HG02884 (cell line): ENCODE measurements around the gene COL9A2.

Experiments used
- ATAC-seq: cut with Tn5 transposase; IDR thresholded peaks from one replicate; pipeline ENCODE4 v1.9.1; 2021; ENCODE audit warnings: mild to moderate bottlenecking, moderate library complexity; ENCODE audit not compliant: unreplicated experiment

Gene COL9A2

GRCh38 chr1:40305451-40305850 lies 11.6 kb downstream of the COL9A2 start:
- no peak for ATAC-seq

GRCh38 chr1:40303790-40304189 lies 13.3 kb downstream of the COL9A2 start:
- ATAC-seq = no peak

GRCh38 chr1:40303051-40303771 lies 13.9 kb downstream of the COL9A2 start:
- no peak for ATAC-seq

- ATAC-seq = no peak
Measured at GRCh38 chr1:40302475-40302874, 14.6 kb downstream of the COL9A2 start.

- ATAC-seq = no peak
Measured at GRCh38 chr1:40301541-40302299, 15.4 kb downstream of the COL9A2 start.

GRCh38 chr1:40301066-40301465 lies 16.0 kb downstream of the COL9A2 start:
- ATAC-seq = no peak

GRCh38 chr1:40300651-40301050 lies 16.4 kb downstream of the COL9A2 start:
- no peak for ATAC-seq

- ATAC-seq = no peak
Measured at GRCh38 chr1:40300249-40300567, 16.9 kb downstream of the COL9A2 start.

GRCh38 chr1:40299366-40300248 lies 17.5 kb downstream of the COL9A2 start:
- ATAC-seq = no peak

GRCh38 chr1:40291293-40291692 lies 25.8 kb downstream of the COL9A2 start:
- ATAC-seq = no peak

- ATAC-seq = no peak
Measured at GRCh38 chr1:40281853-40282252, 35.2 kb downstream of the COL9A2 start.

GRCh38 chr1:40276122-40276521 lies 41.0 kb downstream of the COL9A2 start:
- no peak for ATAC-seq

- no peak for ATAC-seq
Measured at GRCh38 chr1:40274331-40274730, 42.8 kb downstream of the COL9A2 start.

- no peak for ATAC-seq
Measured at GRCh38 chr1:40273547-40274166, 43.4 kb downstream of the COL9A2 start.

GRCh38 chr1:40272653-40273213 lies 44.4 kb downstream of the COL9A2 start:
- no peak for ATAC-seq

- no peak for ATAC-seq
Measured at GRCh38 chr1:40270152-40270834, 46.8 kb downstream of the COL9A2 start.

GRCh38 chr1:40268211-40268610 lies 48.9 kb downstream of the COL9A2 start:
- no peak for ATAC-seq

- no peak for ATAC-seq
Measured at GRCh38 chr1:40267767-40268187, 49.3 kb downstream of the COL9A2 start.

- ATAC-seq = no peak
Measured at GRCh38 chr1:40266786-40267535, 50.1 kb downstream of the COL9A2 start.
